K562 (cell line): ENCODE measurements around the gene KEL. TPM values are rescaled to one million over a fixed set of nuclear protein-coding genes. Genes with fewer than 3 reads are reported as not detected.
A peak's percentile ranks its signal among the peaks of the same experiment; 100 is the strongest.

ENCODE experiments used
- ATAC-seq: fragments of 200-7000 bp; cut with Tn5 transposase; 3 replicates; pipeline ENCODE4 v1.9.1; 2020; ENCODE audit warnings: moderate library complexity
- BruUV-seq: library from RNA; stranded (reverse); fragments of 400-500 nt; replicated peaks from 2 replicates; lab custom pipeline; 2021; lab: Mats Ljungman, UMichigan
- CTCF ChIA-PET: fragments of 300-600 bp; formaldehyde crosslinking; extraction: SDS; loops from one replicate; lab custom pipeline; 2021; ENCODE audit warnings: low intra/inter-chr PET ratio; lab: Yijun Ruan, JAX
- POLR2A ChIA-PET: fragments of 300-600, 350-650 bp; sonication (Branson Sonifier 250); formaldehyde crosslinking; extraction: SDS; loops from one replicate; lab custom pipeline; 2021; ENCODE audit warnings: antibody characterized with exemption, inconsistent platforms; lab: Yijun Ruan, JAX
- DNase-seq, 4 experiments: peaks; one replicate each; pipeline versions ENCODE4 v3.0.0 to v3.0.0-alpha.2; 2011 to 2018; ENCODE audit warnings: low spot score in 3 of 4, mixed read lengths in 3 of 4; ENCODE audit errors: extremely low read depth in 1 of 4
- FAIRE-seq: peaks from 2 replicates; lab custom pipeline; 2011; peaks lifted over from hg19 to GRCh38; lab: Jason Lieb, UNC
- H2AFZ ChIP-seq: 2 replicates; pipeline ENCODE4 v1.6.0; 2011; ENCODE audit warnings: low read depth, low read length, control low read depth, inconsistent platforms
- H3K27ac ChIP-seq: fragments of 200-600 bp; 3 replicates; pipeline ENCODE4 v1.8.0; 2011; ENCODE audit warnings: low read depth, mild to moderate bottlenecking, control low read depth, inconsistent platforms, low read length, moderate library complexity, mixed read lengths; ENCODE audit errors: extremely low read depth
- H3K27me3 ChIP-seq, 2 experiments: fragments of 300-600 bp in 1 of 2; 2 replicates in 1 of 2; 3 replicates in 1 of 2; pipeline versions ENCODE4 v1.6.0 to v1.8.0; 2011; ENCODE audit warnings: inconsistent platforms in 2 of 2, low read length in 2 of 2, mild to moderate bottlenecking in 1 of 2, mixed read lengths in 1 of 2, moderate library complexity in 1 of 2; ENCODE audit not compliant: control insufficient read depth in 2 of 2, insufficient read depth in 2 of 2
- H3K36me3 ChIP-seq: fragments of 300-600 bp; 3 replicates; pipeline ENCODE4 v1.8.0; 2011; ENCODE audit warnings: mild to moderate bottlenecking, low read length, inconsistent platforms; ENCODE audit not compliant: control insufficient read depth, insufficient read depth
- H3K4me1 ChIP-seq, 2 experiments: fragments of 200-600 bp in 1 of 2; replicated peaks in 1 of 2; 2 replicates in 1 of 2; 3 replicates in 1 of 2; pipeline versions ENCODE4 v1.5.1 to v1.8.0; 2011; ENCODE audit warnings: inconsistent platforms in 2 of 2, low read length in 2 of 2, mild to moderate bottlenecking in 1 of 2, mixed read lengths in 1 of 2, moderate library complexity in 1 of 2; ENCODE audit not compliant: control insufficient read depth in 2 of 2, insufficient read depth in 2 of 2
- H3K4me2 ChIP-seq: 2 replicates; pipeline ENCODE4 v1.6.1; 2011; ENCODE audit warnings: low read length, control low read depth, inconsistent platforms, mixed read lengths; ENCODE audit not compliant: insufficient read depth
- H3K4me3 ChIP-seq: fragments of 200-600 bp; sonication (generic), shearing (Covaris generic); 2 replicates; pipeline ENCODE4 v1.5.1; 2016; ENCODE audit warnings: control low read depth, inconsistent platforms
- H3K79me2 ChIP-seq: fragments of 200-600 bp; 3 replicates; pipeline ENCODE4 v1.8.0; 2011; ENCODE audit warnings: low read length, inconsistent platforms; ENCODE audit not compliant: control insufficient read depth, insufficient read depth
- H3K9ac ChIP-seq, 2 experiments: 2 replicates each; pipeline versions ENCODE4 v1.6.0 to v1.6.1; 2011; ENCODE audit warnings: low read depth in 2 of 2, low read length in 2 of 2, control low read depth in 1 of 2, inconsistent platforms in 1 of 2, mild to moderate bottlenecking in 1 of 2, mixed read lengths in 1 of 2; ENCODE audit not compliant: insufficient read depth in 1 of 2
- H3K9me1 ChIP-seq: one replicate; pipeline ENCODE4 v1.6.0; 2011; ENCODE audit warnings: inconsistent platforms, mild to moderate bottlenecking, low read length, moderate library complexity; ENCODE audit not compliant: control insufficient read depth, insufficient read depth
- H3K9me3 ChIP-seq: replicated peaks from 2 replicates; pipeline ENCODE4 v1.5.1; 2011; ENCODE audit warnings: low read depth, low read length, inconsistent platforms; ENCODE audit not compliant: control insufficient read depth, insufficient read depth
- H4K20me1 ChIP-seq: replicated peaks from 2 replicates; pipeline ENCODE4 v1.6.1; 2011; ENCODE audit warnings: low read length, inconsistent platforms, mixed read lengths; ENCODE audit not compliant: control insufficient read depth, insufficient read depth
- HDGF ChIP-seq: fragments of 450-650 bp; IDR thresholded peaks from 2 replicates; pipeline ENCODE4 v1.6.1; 2016
- KHSRP ChIP-seq: fragments of 450-650 bp; IDR thresholded peaks from 2 replicates; pipeline ENCODE4 v1.6.1; 2017
- SUPT5H ChIP-seq: fragments of 450-650 bp; IDR thresholded peaks from 2 replicates; pipeline ENCODE4 v1.6.1; 2016
- TEAD1 ChIP-seq, 2 experiments: fragments of 450-650 bp in 1 of 2; sonication (generic) in 1 of 2; formaldehyde crosslinking; IDR thresholded peaks; 2 replicates each; pipeline versions ENCODE4 v1.4.0 to v1.8.0; 2020 to 2022; ENCODE audit warnings: mild to moderate bottlenecking in 2 of 2, missing genetic modification reagents in 1 of 2
- TOE1 ChIP-seq, 2 experiments: fragments of 450-650 bp in 1 of 2; sonication (generic) in 1 of 2; formaldehyde crosslinking in 1 of 2; IDR thresholded peaks; 2 replicates each; pipeline versions ENCODE4 v1.7.1 to v1.8.0; 2016 to 2022; ENCODE audit warnings: borderline replicate concordance in 2 of 2, mild to moderate bottlenecking in 2 of 2, antibody characterized with exemption in 1 of 2, inconsistent platforms in 1 of 2, low read depth in 1 of 2, missing genetic modification reagents in 1 of 2, moderate library complexity in 1 of 2
- ZNF239 ChIP-seq: fragments of 250-450 bp; sonication (Bioruptor Pico); IDR thresholded peaks from 2 replicates; pipeline ENCODE4 v1.4.0; 2020; ENCODE audit warnings: mild to moderate bottlenecking
- WGBS: fragments of 100-300 bp; shearing (Covaris generic); methylation state at CpG from one replicate; pipeline ENCODE4 v1.1.6; 2016; ENCODE audit warnings: low coverage, mixed read lengths; ENCODE audit not compliant: insufficient coverage; ENCODE audit errors: missing lambda C conversion rate; 5-methylcytosine and 5-hydroxymethylcytosine counted together
- in situ Hi-C: fragments of 300-500 bp; cut with MboI; formaldehyde crosslinking; loops from 4 replicates; pipeline ENCODE4 v1.15.0; 2018; ENCODE audit warnings: inconsistent platforms, mixed read lengths
- intact Hi-C: fragments of 100-400 bp; cut with micrococcal nuclease; formaldehyde crosslinking; loops from 2 replicates; pipeline ENCODE4 v1.14.2; 2022
- polyA plus RNA-seq, 8 experiments: library from polyadenylated mRNA; depleted of rRNA in 4 of 8; stranded (reverse) in 5 of 8; unstranded in 3 of 8; fragments of >200 nt; fragmentation: Nextera tagmentation in 2 of 8; fragmentation: Illumina TruSeq in 1 of 8; extraction: Ambion mirVana in 2 of 8; extraction: Trizol in 1 of 8; gene quantifications; 2 replicates each; pipeline versions ENCODE4 v1.2.1 to v1.2.3, GENCODE V29; 2011 to 2014; ENCODE audit warnings: inconsistent platforms in 1 of 8, missing spikeins in 1 of 8
- total RNA-seq, 7 experiments: library from RNA; depleted of rRNA in 6 of 7; stranded (reverse); fragments of >200 nt in 6 of 7; fragmentation: Illumina TruSeq in 2 of 7; extraction: Trizol in 2 of 7; gene quantifications; 2 replicates each; pipeline versions ENCODE4 v1.2.1 to v1.2.3, GENCODE V29; 2011 to 2021; ENCODE audit warnings: low replicate concordance in 1 of 7

KEL gene
- total and polyA plus RNA-seq, 9 of the 15 experiments (the other 6 are each of a cell fraction or from before 2014, with no cell fraction given), result 9.0 to 47.4 (median 22.2) TPM

DNA sequence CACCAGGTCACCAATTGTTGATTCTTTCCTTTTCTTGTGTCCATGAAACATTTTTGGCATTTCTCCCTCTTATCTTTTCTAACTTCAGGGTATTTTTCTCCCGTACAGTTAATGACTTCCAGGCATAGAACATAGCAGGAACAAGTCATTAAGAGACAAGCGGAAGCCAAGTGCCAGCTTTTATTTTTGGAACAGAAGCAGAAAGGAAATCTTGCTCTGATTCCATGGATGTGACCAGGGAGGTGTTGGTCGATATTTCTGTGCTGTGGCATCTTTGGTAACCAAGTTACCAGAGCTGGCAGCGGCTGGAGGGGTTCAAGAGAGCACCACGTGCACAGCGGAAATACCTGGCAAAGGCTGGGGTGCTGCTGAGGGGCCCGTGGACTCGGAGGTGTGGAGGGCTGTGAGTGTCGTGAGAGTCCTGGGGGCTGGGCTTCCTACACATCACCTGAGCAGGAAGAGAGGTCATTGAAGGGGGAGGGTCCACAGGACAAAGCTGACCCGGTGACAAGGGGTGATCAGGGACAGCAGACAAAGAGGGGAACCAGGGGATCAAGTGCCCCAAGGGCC lies 21.1 kb downstream of the KEL start:
- Histone ChIP-seq H4K20me1 (no peaks in the 10 kb centered on the region; the same call in 1 of the 2 replicates), H3K79me2 (no peaks in the 10 kb centered on the region), H3K4me2 (no peak overlapping the region), H3K36me3 (peaks cover 28% of the 10 kb centered on the region), H3K4me3 (no peak overlapping the region), H3K9me3 (no peaks in the 10 kb centered on the region), H3K27ac (no peak overlapping the region), H3K9ac (peak overlapping the region in 1 of 2 experiments; percentile 69; a peak in 2 of 4 replicates), H3K9me1 (peaks cover 4% of the 10 kb centered on the region), H3K4me1 (peaks cover 0 to 6% of the 10 kb centered on the region in 2 experiments; a peak in 2 of 5 replicates), H3K27me3 (no peaks in the 10 kb centered on the region), H2AFZ (no peak overlapping the region)
- in situ Hi-C loops (no loop called here), intact Hi-C loops (no loop called here)
- 68% methylated on average over 10 of the region's 10 CpGs for WGBS
- BruUV-seq, result no TSS peak
- ChIA-PET CTCF (no interaction called here), POLR2A (interaction anchor here (0.7 to 2.1 kb wide), 2 partner anchors 20 to 77 kb away, joined by 3 to 8 read pairs; no protein-coding TSS in a partner anchor)
- TF ChIP-seq KHSRP (no peak), SUPT5H (no peak), TEAD1 (CRISPR knock-in tag; IDR thresholded peaks at IDR 0.05) (no peak), ZNF239 (CRISPR knock-in tag) (no peak), TOE1 (IDR thresholded peaks at IDR 0.05; ENCODE audit: borderline replicate concordance) (no peak), TOE1 (CRISPR knock-in tag; IDR thresholded peaks at IDR 0.05; ENCODE audit: borderline replicate concordance, low read depth) (no peak), HDGF (no peak)
- no peak for FAIRE-seq
- no peak for DNase-seq
- ATAC-seq, result no peak
